GM12891 (cell line): Measurements from ENCODE around the gene SULF2.

Experiments
- DNase-seq: peaks from one replicate; pipeline ENCODE4 v3.0.0; 2011; ENCODE audit warnings: low spot score; ENCODE audit not compliant: insufficient read length
- FAIRE-seq: peaks from 2 replicates; lab custom pipeline; 2011; peaks lifted over from hg19 to GRCh38; lab: Jason Lieb, UNC
- PAX5 ChIP-seq: IDR thresholded peaks from 2 replicates; pipeline ENCODE4 v1.6.1; 2011; ENCODE audit warnings: low read length, moderate library complexity, mild to moderate bottlenecking; ENCODE audit not compliant: insufficient read depth, severe bottlenecking
- POLR2A ChIP-seq: IDR thresholded peaks from 2 replicates; pipeline ENCODE4 v1.6.1; 2011; ENCODE audit warnings: low read depth, low read length, control low read depth
- POLR2AphosphoS5 ChIP-seq: IDR thresholded peaks from 2 replicates; pipeline ENCODE4 v1.6.1; 2011; ENCODE audit warnings: low read depth, low read length, control low read depth
- POU2F2 ChIP-seq: IDR thresholded peaks from 2 replicates; pipeline ENCODE4 v1.6.1; 2011; ENCODE audit warnings: low read depth, mild to moderate bottlenecking, control low read depth, low read length, moderate library complexity
- SPI1 ChIP-seq: IDR thresholded peaks from 2 replicates; pipeline ENCODE4 v1.6.1; 2011; ENCODE audit warnings: low read depth, low read length, control low read depth
- TAF1 ChIP-seq: IDR thresholded peaks from 2 replicates; pipeline ENCODE4 v1.6.1; 2011; ENCODE audit warnings: low read depth, low read length, control low read depth

SULF2 gene

DNA sequence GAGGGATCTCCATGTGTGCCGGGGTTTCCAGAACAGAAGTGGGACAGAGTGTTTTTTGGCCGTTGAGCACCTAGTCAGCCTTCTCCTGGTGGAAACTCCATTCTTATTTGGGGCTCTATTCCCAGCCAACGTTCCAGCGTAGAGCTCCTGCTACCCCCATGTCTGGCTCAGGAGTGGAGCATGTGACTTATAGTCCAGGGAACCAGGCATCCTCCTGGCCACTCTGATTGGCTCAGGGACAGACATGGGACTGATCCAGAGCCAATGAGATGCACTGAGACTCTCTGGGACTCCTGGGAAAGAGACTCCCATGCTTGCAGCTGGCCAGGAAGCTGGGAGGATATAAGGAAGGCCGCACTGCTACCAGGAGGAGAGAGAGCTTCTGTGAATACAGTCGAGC, 87.1 kb downstream of the SULF2 start:
- DNase-seq (no peak), FAIRE-seq (no peak)
- no peak for TF ChIP-seq SPI1
- no peak for TF ChIP-seq PAX5

DNA sequence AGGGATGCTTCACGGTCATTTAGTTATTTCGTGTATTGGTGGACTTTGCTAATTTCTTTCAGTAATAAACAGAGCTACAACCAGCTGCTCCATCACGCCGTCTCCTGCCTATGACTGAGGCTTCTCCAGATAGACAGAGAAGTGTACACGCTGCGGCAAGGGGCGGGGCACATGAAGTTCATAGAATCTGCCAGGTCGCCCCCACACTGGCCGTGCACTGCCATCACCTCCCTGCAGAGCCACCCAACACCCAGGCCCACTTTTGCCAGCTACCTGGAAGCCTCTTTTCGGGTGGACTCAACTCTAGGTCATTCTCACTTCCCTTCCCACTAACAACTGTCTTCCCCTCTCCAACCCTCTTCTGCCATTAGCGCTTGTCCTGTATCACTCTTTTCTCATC, 88.4 kb downstream of the SULF2 start:
- TF ChIP-seq TAF1: no peak
- TF ChIP-seq SPI1: no peak
- no peak for TF ChIP-seq POLR2A
- no peak for TF ChIP-seq PAX5
- TF ChIP-seq POU2F2: no peak
- TF ChIP-seq POLR2AphosphoS5: no peak
- FAIRE-seq (no peak), DNase-seq (no peak)

DNA sequence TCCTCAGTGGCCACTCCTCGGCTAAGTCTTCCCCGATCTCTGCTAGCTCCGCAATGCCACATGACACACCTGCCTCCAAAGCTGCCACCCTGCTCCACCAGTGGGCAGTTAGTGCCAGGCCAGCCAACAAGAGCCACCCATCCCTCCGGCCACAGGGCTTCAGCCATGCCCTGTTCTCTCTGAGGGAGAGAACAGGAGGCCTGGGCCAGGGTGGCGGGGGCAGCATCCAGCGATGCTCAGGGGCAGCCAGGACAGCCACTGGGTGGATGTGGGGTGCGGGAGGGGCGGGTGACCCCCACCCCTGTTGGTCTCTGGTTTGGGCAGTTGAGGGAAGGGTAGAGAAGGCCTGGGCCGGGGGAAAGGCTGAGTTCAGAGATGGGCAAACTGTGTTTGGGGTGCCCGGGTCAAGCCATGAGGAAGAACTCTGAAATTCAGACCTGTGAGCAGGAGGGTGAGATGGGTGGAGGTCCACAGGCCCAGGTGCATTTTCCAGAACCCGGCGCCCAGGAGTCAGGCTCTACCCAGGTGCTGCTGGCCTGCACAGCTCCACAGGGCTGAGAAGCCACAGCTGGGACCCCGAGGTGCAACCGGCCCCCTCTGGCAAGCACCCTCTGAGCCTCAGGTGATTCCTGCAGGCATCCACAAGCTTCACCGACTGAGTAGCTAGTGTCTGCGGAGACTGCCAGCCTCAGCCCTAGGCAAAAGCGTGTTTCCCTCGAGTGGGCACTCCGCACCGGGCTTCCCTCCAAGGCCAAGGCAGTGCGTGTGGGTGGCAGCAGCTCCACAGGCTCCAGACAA, 91.1 kb downstream of the SULF2 start:
- FAIRE-seq (no peak), DNase-seq (no peak)
- TF ChIP-seq POLR2A (no peak), POLR2AphosphoS5 (no peak), POU2F2 (no peak), TAF1 (no peak), PAX5 (no peak), SPI1 (no peak)

- no peak for FAIRE-seq
- TF ChIP-seq POLR2AphosphoS5 (no peak), POU2F2 (no peak), SPI1 (no peak), POLR2A (no peak), PAX5 (no peak), TAF1 (no peak)
- DNase-seq: no peak
Observed at GRCh38 chr20:47691625-47692024, 93.7 kb downstream of the SULF2 start.

DNA sequence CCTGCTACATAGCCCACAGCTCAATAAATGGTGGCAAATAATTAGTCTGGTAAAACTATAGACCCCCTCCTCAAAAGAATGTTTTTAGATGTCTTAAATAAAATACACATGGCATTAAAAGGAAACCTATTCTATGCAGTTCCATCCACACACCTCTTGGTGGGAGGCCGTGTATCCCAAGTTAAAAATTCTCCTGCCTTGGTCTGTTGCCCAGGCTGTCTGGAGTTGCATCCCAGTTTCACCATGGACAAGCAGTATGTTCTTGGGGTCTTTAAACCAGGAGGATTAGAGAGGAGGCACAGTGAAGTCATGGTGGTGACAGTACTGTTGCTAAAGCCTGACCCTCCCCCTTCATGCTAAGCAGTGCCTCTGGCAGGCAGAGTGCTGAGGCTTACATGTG, 95.5 kb downstream of the SULF2 start:
- DNase-seq (no peak), FAIRE-seq (no peak)
- no peak for TF ChIP-seq PAX5
- TF ChIP-seq POLR2A: no peak
- no peak for TF ChIP-seq TAF1
- TF ChIP-seq SPI1: no peak
- no peak for TF ChIP-seq POU2F2
- TF ChIP-seq POLR2AphosphoS5: no peak

DNA sequence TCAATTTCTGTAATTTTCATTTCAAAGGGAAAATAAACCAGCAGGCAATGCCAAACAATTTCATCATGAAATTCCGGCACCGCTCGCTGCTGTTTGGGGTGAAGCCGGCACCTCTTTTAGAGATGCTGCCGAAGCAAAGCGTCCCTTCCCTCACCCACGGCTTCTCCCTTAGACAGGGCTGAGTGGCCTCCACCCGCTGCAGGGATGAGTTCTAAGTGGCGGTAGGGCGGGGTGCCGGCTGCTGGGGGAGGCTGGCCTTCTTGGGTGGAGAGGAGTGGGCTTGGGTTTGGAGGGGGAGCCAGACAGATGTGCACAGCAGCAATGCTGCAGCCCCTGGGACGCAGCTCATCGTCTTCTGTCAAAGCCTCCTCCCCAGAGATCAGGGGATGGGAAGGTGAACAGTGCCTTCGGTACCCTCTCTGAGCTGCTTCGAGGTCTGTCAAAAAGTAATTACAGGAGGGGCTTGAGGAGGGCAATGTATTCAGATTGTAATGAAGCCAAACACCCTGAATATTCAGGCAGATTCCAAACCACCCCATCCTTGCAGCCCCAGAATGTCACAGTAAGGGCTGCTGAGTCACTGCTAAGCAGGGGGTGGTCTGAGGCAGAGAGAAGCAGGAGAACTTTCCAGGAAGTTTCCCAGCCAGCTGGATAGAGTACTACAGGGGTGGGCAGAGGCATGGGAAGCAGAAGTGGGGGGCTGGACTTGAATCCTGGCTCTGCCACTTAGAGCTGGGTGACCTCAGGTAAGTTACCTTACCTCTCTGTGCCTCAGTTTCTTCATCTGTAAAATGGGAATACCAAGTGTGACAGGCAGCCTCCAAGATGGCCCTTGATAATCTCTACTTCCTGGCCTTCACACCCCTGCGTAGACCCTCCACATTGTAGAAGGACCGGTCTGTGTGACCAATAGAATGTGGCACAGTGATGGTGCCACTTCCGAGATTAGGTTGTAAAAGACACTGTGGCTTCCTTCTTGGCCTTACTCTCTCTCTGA, 96.6 kb downstream of the SULF2 start:
- TF ChIP-seq POU2F2 (no peak), POLR2AphosphoS5 (no peak), SPI1 (no peak), TAF1 (no peak), POLR2A (no peak), PAX5 (no peak)
- FAIRE-seq (no peak), DNase-seq (no peak)

DNA sequence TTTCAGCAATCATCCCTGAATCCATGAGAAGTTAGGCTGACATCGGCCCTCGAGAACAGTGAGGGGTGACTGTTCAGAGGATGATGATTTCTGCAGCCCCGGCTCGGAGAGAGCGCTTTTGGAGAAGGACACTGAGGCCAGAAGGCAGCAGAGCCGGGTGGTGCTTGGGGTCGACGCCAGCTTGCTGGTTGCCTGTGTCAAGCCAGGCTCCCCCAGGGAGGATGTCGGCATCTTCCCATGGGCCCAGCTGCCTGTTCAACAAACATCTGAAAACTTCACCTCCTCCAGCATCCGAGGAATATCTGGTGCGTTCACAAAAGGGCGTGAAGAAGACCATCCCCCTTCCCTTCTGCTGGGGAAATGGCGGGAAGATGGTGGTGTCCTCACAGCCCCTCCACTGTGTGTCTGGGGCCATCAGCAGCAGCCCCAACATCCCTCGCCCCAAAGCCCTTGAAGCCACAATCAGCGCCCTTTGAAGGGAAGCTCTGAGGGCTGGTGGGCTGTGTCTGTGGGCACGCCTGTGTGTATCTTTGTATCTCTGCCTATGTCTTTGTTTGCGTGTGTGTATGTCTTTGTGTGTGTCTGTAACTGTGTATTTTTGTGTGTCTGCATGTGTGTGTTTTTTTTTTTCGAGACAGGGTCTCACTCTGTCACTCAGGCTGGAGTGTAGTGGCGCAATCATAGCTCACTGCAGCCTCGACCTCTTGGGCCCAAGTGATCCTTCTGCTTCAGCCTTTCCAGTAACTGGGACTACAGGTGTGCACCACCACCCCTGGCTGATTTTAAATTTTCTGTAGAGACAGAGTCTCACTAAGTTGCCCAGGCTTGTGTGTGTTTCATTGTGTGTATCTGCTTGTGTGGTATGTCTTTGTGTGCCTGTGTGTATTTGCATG, 97.9 kb downstream of the SULF2 start:
- no peak for DNase-seq
- no peak for FAIRE-seq
- no peak for TF ChIP-seq POU2F2
- TF ChIP-seq TAF1: no peak
- no peak for TF ChIP-seq POLR2AphosphoS5
- no peak for TF ChIP-seq POLR2A
- TF ChIP-seq PAX5: no peak
- TF ChIP-seq SPI1: no peak

DNA sequence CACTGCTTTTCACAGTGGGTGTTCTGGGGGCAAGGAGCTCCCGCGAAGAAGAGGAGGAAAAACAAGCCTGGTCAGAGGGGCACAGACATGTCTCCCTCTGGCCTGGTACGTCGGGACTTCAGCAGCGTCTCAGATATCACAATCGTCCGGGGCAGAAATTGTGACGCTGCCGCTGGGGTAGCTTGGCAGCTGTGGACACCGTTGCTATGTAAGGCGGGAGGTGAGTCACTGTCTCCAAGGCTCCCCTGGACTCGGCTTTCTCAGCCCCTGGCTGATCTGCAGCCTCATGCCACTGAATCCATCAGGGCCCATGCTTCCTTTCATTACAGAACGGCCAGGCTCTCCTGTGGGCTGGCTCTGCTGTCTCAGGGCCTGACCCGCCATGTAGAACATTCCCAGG, 98.7 kb downstream of the SULF2 start:
- no peak for DNase-seq
- TF ChIP-seq PAX5 (no peak), SPI1 (no peak), POLR2A (no peak), POLR2AphosphoS5 (no peak), TAF1 (no peak), POU2F2 (no peak)
- no peak for FAIRE-seq
